ELR (cell line): ENCODE data around the gene PLEKHG4B.

Source experiments
- DNase-seq: peaks from one replicate; pipeline ENCODE4 v3.0.0-alpha.2; 2015; ENCODE audit warnings: low read depth

PLEKHG4B gene

GRCh38 chr5:76358-77169 is 15.4 kb upstream of the PLEKHG4B start:
- no peak for DNase-seq

GRCh38 chr5:77170-77501 is 14.8 kb upstream of the PLEKHG4B start:
- DNase-seq = no peak

- no peak for DNase-seq
Observed at GRCh38 chr5:77546-77945, 14.4 kb upstream of the PLEKHG4B start.

- peak; percentile 80 for DNase-seq
Observed at GRCh38 chr5:77957-78804, 13.8 kb upstream of the PLEKHG4B start.

- DNase-seq = no peak
Observed at GRCh38 chr5:78805-79149, 13.2 kb upstream of the PLEKHG4B start.

GRCh38 chr5:79263-79662 is 12.7 kb upstream of the PLEKHG4B start:
- no peak for DNase-seq

- DNase-seq = no peak
Observed at GRCh38 chr5:79821-80220, 12.1 kb upstream of the PLEKHG4B start.

GRCh38 chr5:81391-82021 is 10.5 kb upstream of the PLEKHG4B start:
- DNase-seq = no peak

GRCh38 chr5:82097-82496 is 9.9 kb upstream of the PLEKHG4B start:
- DNase-seq = peak; percentile 36

- DNase-seq = no peak
Observed at GRCh38 chr5:82570-82969, 9.4 kb upstream of the PLEKHG4B start.

- DNase-seq = no peak
Observed at GRCh38 chr5:83029-83428, 8.9 kb upstream of the PLEKHG4B start.

- DNase-seq = no peak
Observed at GRCh38 chr5:85334-85995, 6.5 kb upstream of the PLEKHG4B start.

GRCh38 chr5:89337-90286 is 2.4 kb upstream of the PLEKHG4B start:
- no peak for DNase-seq

GRCh38 chr5:90590-91547 is 1.1 kb upstream of the PLEKHG4B start:
- peak; percentile 30 for DNase-seq

- no peak for DNase-seq
Observed at GRCh38 chr5:92401-93220, 643 bp downstream of the PLEKHG4B start.

- no peak for DNase-seq
Observed at GRCh38 chr5:93221-93980, 1.4 kb downstream of the PLEKHG4B start.

- no peak for DNase-seq
Observed at GRCh38 chr5:94113-94892, 2.3 kb downstream of the PLEKHG4B start.
